ENCODE data around the gene CACNA1E.

The CACNA1E gene

DNA sequence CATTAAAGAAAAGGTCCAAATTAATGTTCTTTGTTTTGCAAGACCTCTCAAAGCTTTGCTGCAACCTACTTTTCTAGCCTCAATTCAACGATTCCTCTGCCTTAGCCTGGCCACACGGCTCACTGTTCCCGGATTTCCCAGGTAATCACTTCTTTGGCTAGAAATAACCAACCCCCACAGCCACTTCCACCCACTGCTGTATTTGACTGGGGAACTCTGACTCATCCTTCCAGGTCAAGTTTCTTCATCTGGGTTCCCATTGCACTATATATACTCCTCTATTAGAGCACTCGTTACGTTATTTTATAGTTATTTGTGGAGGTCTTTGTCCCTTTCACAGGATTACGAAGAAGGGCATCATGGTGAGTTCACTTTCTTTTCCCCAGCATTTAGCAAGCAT, 185.9 kb downstream of the CACNA1E start:
- ATAC-seq: no peak
- TF ChIP-seq PPARA (CRISPR knock-in tag; IDR thresholded peaks at IDR 0.05; ENCODE audit: borderline replicate concordance): no peak
- TF ChIP-seq ISL1 (CRISPR knock-in tag; IDR thresholded peaks at IDR 0.05): no peak

DNA sequence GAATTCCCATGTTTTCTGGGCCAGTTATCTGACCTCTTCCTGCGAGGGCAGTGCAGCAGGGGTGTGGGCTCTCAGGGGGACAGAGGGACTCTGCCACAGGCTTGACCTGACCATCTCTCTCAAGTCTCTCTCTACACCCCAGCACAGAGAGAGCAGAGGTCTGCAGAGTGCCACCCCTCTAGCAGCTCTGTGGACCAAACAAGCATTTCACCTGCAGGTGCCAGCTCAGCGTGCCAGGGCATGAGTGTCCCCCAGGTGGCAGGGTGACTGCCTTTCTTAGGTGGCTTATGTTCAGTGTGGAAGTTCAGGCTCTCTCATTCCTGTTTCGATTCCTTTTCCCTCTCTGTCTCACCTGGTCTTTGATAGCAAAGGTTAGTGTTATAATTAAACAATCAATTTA, 191.3 kb downstream of the CACNA1E start:
- ATAC-seq: no peak
- TF ChIP-seq ARNTL (CRISPR knock-in tag; IDR thresholded peaks at IDR 0.05; ENCODE audit: borderline replicate concordance, low read depth) (no peak), TOX (CRISPR knock-in tag; IDR thresholded peaks at IDR 0.05; ENCODE audit: borderline replicate concordance) (no peak), SNAI2 (CRISPR knock-in tag; IDR thresholded peaks at IDR 0.05) (no peak), RARB (CRISPR knock-in tag; IDR thresholded peaks at IDR 0.05) (no peak)

DNA sequence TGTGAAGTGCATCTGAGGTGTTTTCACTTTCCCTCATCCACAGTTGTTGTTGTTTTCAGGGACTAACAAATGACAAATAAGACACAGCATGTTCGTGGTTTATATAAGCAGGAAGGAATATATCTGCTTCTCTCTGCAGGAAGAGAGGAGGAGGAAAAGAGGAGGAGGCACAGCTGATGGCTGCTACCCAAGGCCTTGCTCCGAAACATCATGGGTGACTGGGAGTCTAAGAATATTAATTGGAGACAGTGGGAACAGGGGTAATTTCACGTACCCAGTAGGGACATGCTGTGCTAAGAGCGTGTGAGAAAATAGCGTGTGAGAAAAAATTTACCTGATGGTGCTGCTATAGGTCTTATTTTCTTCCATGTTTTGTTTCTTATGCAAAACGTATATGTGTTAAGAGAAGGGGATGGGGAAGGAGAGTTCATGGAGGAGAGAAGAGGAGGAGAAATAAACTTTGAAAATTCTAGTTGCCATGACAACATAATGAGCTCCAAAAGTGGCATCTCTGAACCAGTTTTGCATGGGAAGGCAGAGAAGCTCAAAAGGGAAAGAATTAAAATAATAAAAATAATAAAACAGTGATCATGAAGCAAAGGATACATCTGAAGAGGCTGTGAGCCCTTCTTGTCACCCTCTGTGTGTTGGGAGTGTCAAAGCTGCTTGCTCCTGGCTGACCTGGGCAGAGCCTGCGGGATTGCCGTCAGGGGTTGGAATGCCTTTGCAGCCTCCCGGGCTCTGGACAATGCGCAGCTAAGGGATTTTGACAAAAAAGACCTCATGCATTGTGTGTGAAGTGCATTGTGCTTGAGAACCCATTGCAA, 192.0 kb downstream of the CACNA1E start:
- TF ChIP-seq, protein P1, sequence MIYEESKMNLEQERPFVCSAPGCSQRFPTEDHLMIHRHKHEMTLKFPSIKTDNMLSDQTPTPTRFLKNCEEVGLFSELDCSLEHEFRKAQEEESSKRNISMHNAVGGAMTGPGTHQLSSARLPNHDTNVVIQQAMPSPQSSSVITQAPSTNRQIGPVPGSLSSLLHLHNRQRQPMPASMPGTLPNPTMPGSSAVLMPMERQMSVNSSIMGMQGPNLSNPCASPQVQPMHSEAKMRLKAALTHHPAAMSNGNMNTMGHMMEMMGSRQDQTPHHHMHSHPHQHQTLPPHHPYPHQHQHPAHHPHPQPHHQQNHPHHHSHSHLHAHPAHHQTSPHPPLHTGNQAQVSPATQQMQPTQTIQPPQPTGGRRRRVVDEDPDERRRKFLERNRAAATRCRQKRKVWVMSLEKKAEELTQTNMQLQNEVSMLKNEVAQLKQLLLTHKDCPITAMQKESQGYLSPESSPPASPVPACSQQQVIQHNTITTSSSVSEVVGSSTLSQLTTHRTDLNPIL (CRISPR knock-in tag; IDR thresholded peaks at IDR 0.05; ENCODE audit: low read depth): no peak
- no peak for TF ChIP-seq ZNF70 (CRISPR knock-in tag; IDR thresholded peaks at IDR 0.05)
- TF ChIP-seq PPARA (CRISPR knock-in tag; IDR thresholded peaks at IDR 0.05; ENCODE audit: borderline replicate concordance): no peak
- TF ChIP-seq ESRRG (CRISPR knock-in tag; IDR thresholded peaks at IDR 0.05): no peak
- TF ChIP-seq ZC3H10 (CRISPR knock-in tag; IDR thresholded peaks at IDR 0.05): no peak
- no peak for TF ChIP-seq CSDC2 (CRISPR knock-in tag; IDR thresholded peaks at IDR 0.05)
- TF ChIP-seq PATZ1 (CRISPR knock-in tag; IDR thresholded peaks at IDR 0.05; ENCODE audit: borderline replicate concordance): no peak
- TF ChIP-seq, protein P2, sequence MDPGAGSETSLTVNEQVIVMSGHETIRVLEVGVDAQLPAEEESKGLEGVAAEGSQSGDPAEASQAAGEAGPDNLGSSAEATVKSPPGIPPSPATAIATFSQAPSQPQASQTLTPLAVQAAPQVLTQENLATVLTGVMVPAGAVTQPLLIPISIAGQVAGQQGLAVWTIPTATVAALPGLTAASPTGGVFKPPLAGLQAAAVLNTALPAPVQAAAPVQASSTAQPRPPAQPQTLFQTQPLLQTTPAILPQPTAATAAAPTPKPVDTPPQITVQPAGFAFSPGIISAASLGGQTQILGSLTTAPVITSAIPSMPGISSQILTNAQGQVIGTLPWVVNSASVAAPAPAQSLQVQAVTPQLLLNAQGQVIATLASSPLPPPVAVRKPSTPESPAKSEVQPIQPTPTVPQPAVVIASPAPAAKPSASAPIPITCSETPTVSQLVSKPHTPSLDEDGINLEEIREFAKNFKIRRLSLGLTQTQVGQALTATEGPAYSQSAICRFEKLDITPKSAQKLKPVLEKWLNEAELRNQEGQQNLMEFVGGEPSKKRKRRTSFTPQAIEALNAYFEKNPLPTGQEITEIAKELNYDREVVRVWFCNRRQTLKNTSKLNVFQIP (CRISPR knock-in tag; IDR thresholded peaks at IDR 0.05; ENCODE audit: borderline replicate concordance, low read depth): no peak
- TF ChIP-seq TSHZ2 (CRISPR knock-in tag; IDR thresholded peaks at IDR 0.05): no peak
- no peak for TF ChIP-seq BACH2 (CRISPR knock-in tag; IDR thresholded peaks at IDR 0.05; ENCODE audit: borderline replicate concordance)
- no peak for TF ChIP-seq SNAI2 (CRISPR knock-in tag; IDR thresholded peaks at IDR 0.05)
- TF ChIP-seq ZNF565 (CRISPR knock-in tag; conservative IDR thresholded peaks at IDR 0.05; ENCODE audit: low read depth): no peak
- no peak for TF ChIP-seq ISL1 (CRISPR knock-in tag; IDR thresholded peaks at IDR 0.05)
- TF ChIP-seq TCF4 (CRISPR knock-in tag; IDR thresholded peaks at IDR 0.05; ENCODE audit: borderline replicate concordance): no peak
- no peak for TF ChIP-seq GLIS3 (CRISPR knock-in tag; IDR thresholded peaks at IDR 0.05)
- no peak for TF ChIP-seq ZFP3 (CRISPR knock-in tag; IDR thresholded peaks at IDR 0.05)
- TF ChIP-seq ZNF8 (CRISPR knock-in tag; IDR thresholded peaks at IDR 0.05): no peak
- no peak for TF ChIP-seq ARNTL (CRISPR knock-in tag; IDR thresholded peaks at IDR 0.05; ENCODE audit: borderline replicate concordance, low read depth)
- ATAC-seq: no peak

DNA sequence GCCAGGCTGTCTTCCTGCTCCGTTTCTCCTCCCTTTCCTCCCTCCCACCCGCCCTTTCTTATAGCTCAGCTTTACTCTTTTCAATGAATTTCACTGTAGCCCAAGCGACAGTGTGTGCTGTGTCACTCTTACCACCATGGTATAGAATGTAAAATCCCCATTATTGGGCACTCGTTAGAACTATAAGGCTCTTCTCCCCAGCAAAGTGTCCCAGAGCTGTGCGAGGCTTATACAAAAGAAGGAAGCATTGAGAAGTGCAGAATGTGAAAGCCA, 192.5 kb downstream of the CACNA1E start:
- no peak for TF ChIP-seq TOX (CRISPR knock-in tag; IDR thresholded peaks at IDR 0.05; ENCODE audit: borderline replicate concordance)
- no peak for TF ChIP-seq CSRNP3 (CRISPR knock-in tag; IDR thresholded peaks at IDR 0.05)
- TF ChIP-seq ZNF565 (CRISPR knock-in tag; conservative IDR thresholded peaks at IDR 0.05; ENCODE audit: low read depth): no peak
- TF ChIP-seq OSR1 (CRISPR knock-in tag; IDR thresholded peaks at IDR 0.05): no peak
- no peak for ATAC-seq

Measured in SK-N-SH treated with all-trans-retinoic acid at 6 μM for 48 hours (cell line).